Measurements from ENCODE around the gene PAPOLG. TPM values are rescaled to one million over a fixed set of nuclear protein-coding genes. Genes with fewer than 3 reads are reported as not detected.
A peak's percentile ranks its signal among the peaks of the same experiment; 100 is the strongest.
"Not testable (repeated sequence)": the region's sequence is repeated elsewhere in the genome, so short reads cannot be mapped to it uniquely, and the experiment has no call there.

The PAPOLG gene
- total RNA-seq, 1 experiment from 2014 or later = 26.0 TPM

- peak; percentile 32 for DNase-seq
- no peaks in the 10 kb centered on the region; the same call in 1 of the 2 replicates for H3K36me3 ChIP-seq (replicated peaks; ENCODE audit: control insufficient read depth, insufficient read depth, low read length)
- no peak overlapping the region for H3K4me3 ChIP-seq (ENCODE audit: insufficient read depth, low read depth, low read length)
- no peaks in the 10 kb centered on the region for H3K27me3 ChIP-seq (ENCODE audit: control insufficient read depth, insufficient read depth, low read length)
These were observed 48.4 kb downstream of the PAPOLG start for GRCh38 chr2:60804473-60804872.

- Histone ChIP-seq H3K4me3 (ENCODE audit: insufficient read depth, low read depth, low read length) (no peak overlapping the region), H3K36me3 (replicated peaks; ENCODE audit: control insufficient read depth, insufficient read depth, low read length) (no peaks in the 10 kb centered on the region; the same call in 1 of the 2 replicates), H3K27me3 (ENCODE audit: control insufficient read depth, insufficient read depth, low read length) (no peaks in the 10 kb centered on the region)
- no peak for DNase-seq
These were observed 50.5 kb downstream of the PAPOLG start for GRCh38 chr2:60806595-60806987.

- peak; percentile 37 for DNase-seq
- Histone ChIP-seq H3K36me3 (replicated peaks; ENCODE audit: control insufficient read depth, insufficient read depth, low read length) (no peaks in the 10 kb centered on the region; the same call in 1 of the 2 replicates), H3K27me3 (ENCODE audit: control insufficient read depth, insufficient read depth, low read length) (no peaks in the 10 kb centered on the region), H3K4me3 (ENCODE audit: insufficient read depth, low read depth, low read length) (no peak overlapping the region)
These were observed 51.1 kb downstream of the PAPOLG start for GRCh38 chr2:60806988-60807681.

GRCh38 chr2:60808330-60808801 lies 52.3 kb downstream of the PAPOLG start:
- Histone ChIP-seq H3K27me3 (ENCODE audit: control insufficient read depth, insufficient read depth, low read length) (no peaks in the 10 kb centered on the region), H3K4me3 (ENCODE audit: insufficient read depth, low read depth, low read length) (no peak overlapping the region), H3K36me3 (replicated peaks; ENCODE audit: control insufficient read depth, insufficient read depth, low read length) (no peaks in the 10 kb centered on the region)
- DNase-seq = peak; percentile 28

- no peaks in the 10 kb centered on the region for H3K36me3 ChIP-seq (replicated peaks; ENCODE audit: control insufficient read depth, insufficient read depth, low read length)
- no peak for DNase-seq
- H3K4me3 ChIP-seq (ENCODE audit: insufficient read depth, low read depth, low read length) = no peak overlapping the region
- H3K27me3 ChIP-seq (ENCODE audit: control insufficient read depth, insufficient read depth, low read length) = no peaks in the 10 kb centered on the region
These were observed 55.7 kb downstream of the PAPOLG start for GRCh38 chr2:60811491-60812375.

GRCh38 chr2:60817191-60817590 lies 61.1 kb downstream of the PAPOLG start:
- not testable (repeated sequence) for H3K4me3 ChIP-seq (ENCODE audit: insufficient read depth, low read depth, low read length); H3K36me3 ChIP-seq (replicated peaks; ENCODE audit: control insufficient read depth, insufficient read depth, low read length); H3K27me3 ChIP-seq (ENCODE audit: control insufficient read depth, insufficient read depth, low read length); DNase-seq

GRCh38 chr2:60818272-60818671 lies 62.2 kb downstream of the PAPOLG start:
- H3K36me3 ChIP-seq (replicated peaks; ENCODE audit: control insufficient read depth, insufficient read depth, low read length) = no peaks in the 10 kb centered on the region
- H3K27me3 ChIP-seq (ENCODE audit: control insufficient read depth, insufficient read depth, low read length) = no peaks in the 10 kb centered on the region
- DNase-seq = no peak
- no peak overlapping the region for H3K4me3 ChIP-seq (ENCODE audit: insufficient read depth, low read depth, low read length)

- DNase-seq = no peak
- H3K36me3 ChIP-seq (replicated peaks; ENCODE audit: control insufficient read depth, insufficient read depth, low read length) = no peaks in the 10 kb centered on the region
- H3K4me3 ChIP-seq (ENCODE audit: insufficient read depth, low read depth, low read length) = no peak overlapping the region
These were observed 63.2 kb downstream of the PAPOLG start for GRCh38 chr2:60819155-60819862.

GRCh38 chr2:60819936-60820335 lies 63.9 kb downstream of the PAPOLG start:
- Histone ChIP-seq H3K36me3 (replicated peaks; ENCODE audit: control insufficient read depth, insufficient read depth, low read length) (no peaks in the 10 kb centered on the region), H3K27me3 (ENCODE audit: control insufficient read depth, insufficient read depth, low read length) (no peaks in the 10 kb centered on the region), H3K4me3 (ENCODE audit: insufficient read depth, low read depth, low read length) (no peak overlapping the region)
- no peak for DNase-seq

More at GRCh38 chr2:60819155-60819862, 63.2 kb downstream of the PAPOLG start:
- no peaks in the 10 kb centered on the region for H3K27me3 ChIP-seq (ENCODE audit: control insufficient read depth, insufficient read depth, low read length)

- no peak overlapping the region for H3K4me3 ChIP-seq (ENCODE audit: insufficient read depth, low read depth, low read length)
- no peaks in the 10 kb centered on the region for H3K36me3 ChIP-seq (replicated peaks; ENCODE audit: control insufficient read depth, insufficient read depth, low read length)
- DNase-seq = no peak
- no peaks in the 10 kb centered on the region for H3K27me3 ChIP-seq (ENCODE audit: control insufficient read depth, insufficient read depth, low read length)
These were observed 64.5 kb downstream of the PAPOLG start for GRCh38 chr2:60820416-60821132.

- no peak for DNase-seq
- Histone ChIP-seq H3K4me3 (ENCODE audit: insufficient read depth, low read depth, low read length) (no peak overlapping the region), H3K36me3 (replicated peaks; ENCODE audit: control insufficient read depth, insufficient read depth, low read length) (no peaks in the 10 kb centered on the region), H3K27me3 (ENCODE audit: control insufficient read depth, insufficient read depth, low read length) (no peaks in the 10 kb centered on the region)
These were observed 65.0 kb downstream of the PAPOLG start for GRCh38 chr2:60821133-60821469.

- Histone ChIP-seq H3K27me3 (ENCODE audit: control insufficient read depth, insufficient read depth, low read length) (no peaks in the 10 kb centered on the region), H3K4me3 (ENCODE audit: insufficient read depth, low read depth, low read length) (no peak overlapping the region), H3K36me3 (replicated peaks; ENCODE audit: control insufficient read depth, insufficient read depth, low read length) (no peaks in the 10 kb centered on the region)
- no peak for DNase-seq
These were observed 65.7 kb downstream of the PAPOLG start for GRCh38 chr2:60821587-60822302.

- no peaks in the 10 kb centered on the region for H3K36me3 ChIP-seq (replicated peaks; ENCODE audit: control insufficient read depth, insufficient read depth, low read length)
- no peaks in the 10 kb centered on the region for H3K27me3 ChIP-seq (ENCODE audit: control insufficient read depth, insufficient read depth, low read length)
- DNase-seq = no peak
- no peak overlapping the region for H3K4me3 ChIP-seq (ENCODE audit: insufficient read depth, low read depth, low read length)
These were observed 66.9 kb downstream of the PAPOLG start for GRCh38 chr2:60822987-60823386.
